SW 1271 (cell line): Measurements from ENCODE around the gene MAPK6.
"Not testable (repeated sequence)": the region's sequence is repeated elsewhere in the genome, so short reads cannot be mapped to it uniquely, and the experiment has no call there.

Source experiments
- DNase-seq, 2 experiments: peaks; one replicate each; lab custom pipeline; 2025; lab: John Stamatoyannopoulos, UW

Gene MAPK6

GRCh38 chr15:52018693-52019393, at the start of gene MAPK6:
Gene MAPK6, plus strand, starts transcription at chr15:52019219. Its CDS starts 27,242 bp downstream, at chr15:52046461.
- peak; percentile 28 to 80 for DNase-seq

- DNase-seq = no peak
Observed at GRCh38 chr15:51969728-51970127, 49.3 kb upstream of the MAPK6 start.

DNA sequence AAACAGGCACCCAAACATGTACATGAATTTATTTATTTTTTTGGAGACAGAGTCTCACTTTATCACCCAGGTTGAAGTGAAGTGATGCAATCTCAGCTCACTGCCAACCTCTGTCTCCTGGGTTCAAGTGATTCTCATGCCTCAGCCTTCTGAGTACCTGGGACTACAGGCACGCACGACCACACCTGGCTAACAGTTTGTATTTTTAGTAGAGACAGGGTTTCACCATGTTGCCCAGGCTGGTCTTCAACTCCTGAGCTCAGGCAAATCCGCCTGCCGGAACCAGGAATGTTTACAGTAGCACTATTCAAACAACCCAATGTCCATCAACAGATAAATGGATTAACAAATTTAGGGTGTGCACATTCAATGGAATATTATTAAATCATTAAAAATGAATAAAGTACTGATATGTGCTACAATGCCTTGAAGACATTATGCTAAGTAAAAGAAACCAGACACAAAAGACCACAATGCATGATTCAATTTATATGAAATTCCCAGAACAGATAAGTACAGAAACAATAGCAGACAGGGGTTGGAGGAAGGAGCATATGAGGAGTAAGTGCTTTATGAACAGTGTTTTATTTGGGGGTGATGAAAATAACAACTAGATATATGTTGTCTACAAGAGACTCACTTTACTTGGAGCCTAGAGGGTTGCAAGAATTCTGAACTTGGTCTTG, 48.7 kb upstream of the MAPK6 start:
- no peak for DNase-seq

- DNase-seq = no peak
Observed at GRCh38 chr15:51971032-51971374, 48.0 kb upstream of the MAPK6 start.

DNA sequence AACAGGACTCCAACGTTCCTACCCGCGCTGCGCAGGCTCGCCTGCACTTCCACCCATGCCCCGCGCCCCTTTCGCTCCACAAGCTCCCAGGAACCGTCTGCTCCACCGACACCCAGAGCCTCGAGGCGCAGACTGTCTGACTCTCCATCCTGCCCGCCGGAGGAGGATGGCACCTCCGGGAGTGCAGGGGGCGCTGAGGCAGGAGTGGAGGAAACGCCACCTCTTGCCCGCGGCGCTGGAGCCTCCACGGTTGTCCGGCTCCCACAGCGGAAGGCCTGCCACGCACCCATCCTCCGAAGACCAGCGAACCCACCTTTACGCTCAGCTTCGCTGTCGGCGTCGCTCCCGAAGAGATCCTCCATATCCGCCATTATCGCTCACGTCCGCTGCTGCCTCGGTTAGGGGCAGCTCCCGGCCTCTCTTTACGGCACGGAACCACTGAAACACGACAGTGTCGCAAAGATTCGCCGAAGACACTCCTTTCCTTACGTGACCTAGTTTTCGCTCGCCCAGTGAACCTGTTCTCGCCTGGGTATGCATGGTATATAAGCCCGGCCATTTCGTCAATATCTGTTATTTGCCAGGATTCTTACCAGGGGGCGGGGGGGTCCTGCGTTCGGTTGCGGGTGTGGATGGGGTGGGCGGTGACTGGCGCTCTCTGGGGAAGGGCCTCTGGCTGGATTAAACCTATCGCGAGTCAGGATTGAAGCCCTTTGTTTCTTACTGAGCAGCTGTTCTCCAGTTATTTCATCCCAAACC, 47.5 kb upstream of the MAPK6 start, which contains the start of gene LEO1:
TSS of gene LEO1 (minus strand) at position 404 of the 759 bp plus-strand sequence. CDS start at position 371, 33 bp downstream.
- DNase-seq = peak; percentile 84 to 96

DNA sequence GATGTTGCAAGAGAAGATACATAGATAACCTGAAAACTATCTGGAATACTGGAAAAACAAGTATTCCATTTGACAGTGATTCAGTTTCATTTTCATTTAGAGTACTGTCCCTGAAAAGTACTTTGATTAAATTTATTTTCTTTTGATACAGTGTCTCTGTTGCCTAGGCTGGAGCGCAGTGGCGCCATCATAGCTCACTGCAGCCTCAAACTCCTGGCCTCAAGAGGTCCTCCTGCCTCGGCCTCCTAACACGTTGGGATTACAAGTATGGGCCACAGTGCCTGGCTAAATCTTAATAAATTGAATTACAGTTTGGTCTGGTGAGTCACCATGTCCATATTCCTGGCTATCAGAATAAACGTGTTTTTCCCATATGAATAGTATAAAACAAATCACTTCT, 45.8 kb upstream of the MAPK6 start:
- no peak for DNase-seq

- no peak for DNase-seq
Observed at GRCh38 chr15:51973775-51974174, 45.2 kb upstream of the MAPK6 start.

DNA sequence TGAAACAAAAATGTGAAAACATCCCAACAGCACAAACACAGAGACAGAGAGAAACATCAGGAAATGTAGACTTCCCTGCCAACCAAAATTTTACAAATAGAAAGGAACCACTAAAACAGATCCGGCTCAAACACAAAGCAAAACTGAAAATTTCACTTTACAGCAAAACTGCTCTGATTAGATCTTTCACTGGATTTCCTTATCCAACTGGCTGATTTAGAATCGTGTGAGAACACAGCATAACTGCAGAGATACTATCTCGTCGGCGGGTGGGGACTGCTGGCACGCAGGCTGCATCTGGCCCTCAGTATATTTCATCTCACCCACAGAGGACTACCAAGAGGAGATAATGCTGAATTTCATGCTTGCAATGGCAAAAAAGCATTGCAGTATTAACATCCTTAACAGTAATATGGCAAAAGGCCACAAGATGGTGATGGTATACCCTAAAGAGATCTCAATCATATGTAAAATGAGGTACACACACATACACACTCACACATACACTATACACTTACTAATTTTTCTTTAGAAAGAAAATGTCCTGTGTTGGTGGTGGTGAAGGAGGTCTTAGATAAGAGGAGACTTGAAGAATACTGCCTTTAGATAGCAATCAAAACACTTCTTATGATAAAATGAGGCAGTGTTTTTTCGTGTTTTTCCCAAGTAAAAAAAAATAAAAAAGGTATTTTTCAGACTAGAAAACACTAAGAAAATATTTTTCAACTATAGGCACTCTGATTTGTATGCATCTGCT, 36.8 kb upstream of the MAPK6 start:
- peak; percentile 7 to 67 for DNase-seq

- DNase-seq = no peak
Observed at GRCh38 chr15:51982770-51983103, 36.3 kb upstream of the MAPK6 start.

- DNase-seq = no peak
Observed at GRCh38 chr15:51991141-51991540, 27.9 kb upstream of the MAPK6 start.

GRCh38 chr15:51992953-51993352, 26.1 kb upstream of the MAPK6 start:
- no peak for DNase-seq

DNA sequence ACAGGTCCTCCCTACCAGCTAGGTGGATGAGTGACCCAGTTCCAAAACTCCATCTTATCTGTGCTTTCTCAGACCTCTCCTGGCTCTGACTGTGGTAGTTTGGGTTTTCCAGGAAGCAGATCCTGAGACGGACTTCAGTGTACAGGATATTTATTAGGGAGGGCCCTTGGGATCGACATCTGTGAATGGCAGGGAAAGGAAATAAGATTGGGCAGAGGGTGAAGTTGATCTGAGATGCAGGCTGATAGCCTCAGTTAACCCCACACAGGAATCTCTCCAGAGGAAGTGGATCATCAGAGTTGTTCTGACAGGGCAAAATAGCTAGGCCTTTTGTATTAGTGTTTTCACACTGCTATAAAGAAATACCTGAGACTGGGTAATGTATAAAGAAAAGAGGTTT, 16.7 kb upstream of the MAPK6 start:
- no peak for DNase-seq

DNA sequence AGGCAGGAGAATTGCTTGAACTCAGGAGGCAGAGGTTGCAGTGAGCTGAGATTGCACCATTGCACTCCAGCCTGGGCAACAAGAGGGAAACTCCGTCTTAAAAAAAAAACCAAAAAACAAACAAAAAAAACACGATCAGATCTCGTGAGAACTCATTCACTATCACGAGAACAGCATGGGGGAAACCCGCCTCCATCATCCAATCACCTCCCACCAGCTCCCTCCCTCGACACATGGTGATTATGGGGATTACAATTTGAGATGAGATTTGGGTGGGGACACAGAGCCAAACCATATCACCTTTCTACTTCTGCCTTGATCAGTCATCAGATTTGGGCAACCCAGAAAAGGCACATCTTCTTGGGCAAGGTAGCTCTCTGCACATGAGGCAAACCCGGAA, 15.9 kb upstream of the MAPK6 start:
- not testable (repeated sequence) for DNase-seq

DNA sequence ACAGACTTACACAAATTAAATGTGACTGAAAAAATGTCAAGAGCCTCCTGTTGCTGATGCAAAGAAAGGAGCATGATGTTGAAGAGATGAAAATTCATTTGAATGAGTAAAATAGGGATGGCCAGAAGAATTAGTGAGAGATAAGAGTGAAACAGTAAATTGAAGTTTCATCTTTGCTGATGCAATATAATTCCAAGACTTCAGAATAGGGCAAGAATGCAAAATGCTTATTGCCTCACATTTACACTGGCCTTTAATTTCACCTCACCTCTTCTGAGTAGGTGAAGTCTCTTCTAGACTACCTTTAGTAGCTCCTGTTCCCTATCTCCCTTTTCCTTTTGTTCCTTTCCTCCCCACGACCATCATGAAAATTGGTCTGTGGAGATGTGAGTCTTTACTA, 15.3 kb upstream of the MAPK6 start:
- no peak for DNase-seq

GRCh38 chr15:52004806-52005205, 14.2 kb upstream of the MAPK6 start:
- no peak for DNase-seq

- no peak for DNase-seq
Observed at GRCh38 chr15:52005748-52006701, 13.0 kb upstream of the MAPK6 start.

GRCh38 chr15:52006702-52007340, 12.2 kb upstream of the MAPK6 start:
- DNase-seq = no peak

- no peak for DNase-seq
Observed at GRCh38 chr15:52008359-52008697, 10.7 kb upstream of the MAPK6 start.

GRCh38 chr15:52008698-52009434, 10.2 kb upstream of the MAPK6 start:
- DNase-seq = no peak
